ENCODE data around the gene KLHL28.

DNA sequence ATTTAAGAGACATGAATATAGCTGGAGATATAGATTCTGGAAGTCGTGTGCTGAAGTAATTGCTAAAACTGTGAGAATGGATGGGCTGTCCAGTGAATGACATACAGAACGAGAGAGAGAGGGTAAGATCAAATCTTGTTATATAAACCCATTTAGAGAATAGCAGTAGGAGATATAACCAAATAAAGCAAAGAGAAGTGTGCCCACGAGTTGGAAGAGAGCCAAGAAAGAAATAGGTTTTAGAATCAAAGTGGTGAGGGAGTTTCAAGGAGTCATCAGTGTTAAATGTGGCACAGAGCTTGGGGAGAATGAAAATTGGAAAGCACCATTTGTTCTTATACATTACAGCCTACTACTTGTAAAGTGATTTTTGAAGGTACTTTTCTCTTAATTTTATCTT, 19.5 kb upstream of the KLHL28 start:
- TF ChIP-seq CTCF (IDR thresholded peaks at IDR 0.05) (no peak), POLR2A (IDR thresholded peaks at IDR 0.05) (no peak)
